GM18861 (cell line): ENCODE results near the gene ASAP2.

Experiments used
- ATAC-seq: cut with Tn5 transposase; IDR thresholded peaks from one replicate; pipeline ENCODE4 v1.9.1; 2021; ENCODE audit not compliant: unreplicated experiment

The ASAP2 gene

GRCh38 chr2:9230051-9230802 lies 23.6 kb downstream of the ASAP2 start:
- no peak for ATAC-seq

- ATAC-seq = no peak
Observed at GRCh38 chr2:9230881-9231280, 24.3 kb downstream of the ASAP2 start.

GRCh38 chr2:9231291-9232165 lies 24.9 kb downstream of the ASAP2 start:
- no peak for ATAC-seq

- no peak for ATAC-seq
Observed at GRCh38 chr2:9232166-9232479, 25.5 kb downstream of the ASAP2 start.

- ATAC-seq = no peak
Observed at GRCh38 chr2:9232886-9233285, 26.3 kb downstream of the ASAP2 start.

GRCh38 chr2:9234680-9235146 lies 28.1 kb downstream of the ASAP2 start:
- no peak for ATAC-seq

GRCh38 chr2:9235147-9236044 lies 28.8 kb downstream of the ASAP2 start:
- ATAC-seq = no peak

- ATAC-seq = no peak
Observed at GRCh38 chr2:9236045-9236344, 29.4 kb downstream of the ASAP2 start.

- no peak for ATAC-seq
Observed at GRCh38 chr2:9236867-9237266, 30.3 kb downstream of the ASAP2 start.

- ATAC-seq = no peak
Observed at GRCh38 chr2:9237831-9238230, 31.2 kb downstream of the ASAP2 start.

GRCh38 chr2:9238591-9239326 lies 32.1 kb downstream of the ASAP2 start:
- ATAC-seq = no peak

- no peak for ATAC-seq
Observed at GRCh38 chr2:9239616-9240015, 33.0 kb downstream of the ASAP2 start.

GRCh38 chr2:9240745-9241144 lies 34.1 kb downstream of the ASAP2 start:
- no peak for ATAC-seq

GRCh38 chr2:9241233-9241632 lies 34.6 kb downstream of the ASAP2 start:
- ATAC-seq = no peak

- ATAC-seq = no peak
Observed at GRCh38 chr2:9243357-9243756, 36.7 kb downstream of the ASAP2 start.

- no peak for ATAC-seq
Observed at GRCh38 chr2:9244985-9245544, 38.5 kb downstream of the ASAP2 start.

GRCh38 chr2:9247177-9247576 lies 40.6 kb downstream of the ASAP2 start:
- no peak for ATAC-seq

GRCh38 chr2:9247786-9248185 lies 41.2 kb downstream of the ASAP2 start:
- no peak for ATAC-seq

- no peak for ATAC-seq
Observed at GRCh38 chr2:9248363-9248762, 41.8 kb downstream of the ASAP2 start.

- no peak for ATAC-seq
Observed at GRCh38 chr2:9249020-9249800, 42.6 kb downstream of the ASAP2 start.
